Pancreas (tissue), 10 donors: ENCODE data around the gene MYO6. TPM values are rescaled to one million over a fixed set of nuclear protein-coding genes. Genes with fewer than 3 reads are reported as not detected.

Experiments used
- ATAC-seq, 4 donors: fragments of 200-7000 bp; cut with Tn5 transposase; one replicate each; pipeline versions ENCODE4 v1.8.0 to v1.9.1; 2020; ENCODE audit warnings: mild to moderate bottlenecking in 4 of 4, moderate library complexity in 4 of 4
- DNase-seq, 6 donors: peaks; one replicate each; pipeline ENCODE4 v3.0.0-alpha.2; 2020
- FAIRE-seq: peaks from 2 replicates; lab custom pipeline; 2012; peaks lifted over from hg19 to GRCh38; lab: Jason Lieb, UNC
- H3K27ac ChIP-seq, 4 donors: fragments of 200-600 bp; sonication (generic); 1 replicate in 3 of 4; 2 replicates in 1 of 4; pipeline versions ENCODE4 v1.5.0 to v1.8.0; 2020
- H3K27me3 ChIP-seq, 4 donors: fragments of 200-600 bp; one replicate each; pipeline ENCODE4 v1.8.0; 2021
- H3K36me3 ChIP-seq, 3 donors: fragments of 200-600 bp; sonication (generic) in 1 of 3; one replicate each; pipeline versions ENCODE4 v1.5.0 to v1.8.0; 2020 to 2021
- H3K4me1 ChIP-seq, 3 donors: fragments of 200-600 bp; one replicate each; pipeline ENCODE4 v1.8.0; 2021
- H3K4me3 ChIP-seq, 4 donors: fragments of 200-600 bp; sonication (generic) in 2 of 4; one replicate each; pipeline versions ENCODE4 v1.5.0 to v1.8.0; 2020 to 2021
- H3K9me3 ChIP-seq, 4 donors: fragments of 200-600 bp; one replicate each; pipeline ENCODE4 v1.8.0; 2021
- CTCF ChIP-seq, 4 donors: fragments of 200-600 bp; sonication (generic) in 3 of 4; IDR thresholded peaks; one replicate each; pipeline versions ENCODE4 v1.5.0 to v1.8.0; 2021; ENCODE audit warnings: antibody characterized with exemption in 4 of 4
- WGBS, 2 donors: extraction: QIAGEN DNeasy Blood & Tissue Kit; methylation state at CpG; one replicate each; pipeline ENCODE4 v1.1.7; 2013; 5-methylcytosine and 5-hydroxymethylcytosine counted together
- intact Hi-C, 3 donors: fragments of 100-400 bp; cut with DNase I; formaldehyde crosslinking; loops; one replicate each; pipeline versions ENCODE4 v1.11.1 to v1.14.2; 2022
- polyA plus RNA-seq, 2 donors: library from polyadenylated mRNA; stranded (reverse); fragments of 200-250 nt; gene quantifications; one replicate each; pipeline ENCODE4 v1.2.3, GENCODE V29; 2013
- total RNA-seq, 6 donors: library from RNA; stranded (reverse); fragmentation: NEBNext Ultra II Directional in 4 of 6; extraction: Animal tissue kit (Norgen Biotek cat#: 25700) in 4 of 6; gene quantifications; one replicate each; pipeline versions ENCODE4 v1.2.1 to v1.2.4, GENCODE V29; 2021 to 2023
- donor health status: healthy with polysubstance abuse.
- donor health status: DM: no; HTN: no; CAD: no; lungs with moderate emphysema.
- donor health status: DM: no; HTN: no; CAD: no.
- donor health status: control.
- donor health status: control.
- donor health status: Bipolar disorder and iron deficiency.
- donor health status: DM: yes; HTN: yes; CAD: no.
- donor health status: DM: no; HTN: no; CAD: no.
- donor health status: DM: no; HTN: no; CAD: no.
- donor health status: DM: yes; HTN: yes; CAD: no.

The MYO6 gene
- total and polyA plus RNA-seq, 8 donors: 16.4 to 47.6 (median 19.6) TPM

- intact Hi-C loops: no loop called here
- ATAC-seq (no peak), FAIRE-seq (no peak), DNase-seq (no peak)
- TF ChIP-seq CTCF (IDR thresholded peaks at IDR 0.05): no peak
- H3K4me3 ChIP-seq: no peak overlapping the region
- no peaks in the 10 kb centered on the region for H3K27me3 ChIP-seq
- no peaks in the 10 kb centered on the region for H3K9me3 ChIP-seq
- no peaks in the 10 kb centered on the region for H3K36me3 ChIP-seq
- 7 to 9% methylated on average over 2 of the region's 2 CpGs for WGBS, 2 donors
- H3K4me1 ChIP-seq: peaks cover 0 to 14% (median 9%) of the 10 kb centered on the region in 3 donors
- no peak overlapping the region for H3K27ac ChIP-seq
Measured at GRCh38 chr6:75746221-75746620, 2.8 kb upstream of the MYO6 start.

DNA sequence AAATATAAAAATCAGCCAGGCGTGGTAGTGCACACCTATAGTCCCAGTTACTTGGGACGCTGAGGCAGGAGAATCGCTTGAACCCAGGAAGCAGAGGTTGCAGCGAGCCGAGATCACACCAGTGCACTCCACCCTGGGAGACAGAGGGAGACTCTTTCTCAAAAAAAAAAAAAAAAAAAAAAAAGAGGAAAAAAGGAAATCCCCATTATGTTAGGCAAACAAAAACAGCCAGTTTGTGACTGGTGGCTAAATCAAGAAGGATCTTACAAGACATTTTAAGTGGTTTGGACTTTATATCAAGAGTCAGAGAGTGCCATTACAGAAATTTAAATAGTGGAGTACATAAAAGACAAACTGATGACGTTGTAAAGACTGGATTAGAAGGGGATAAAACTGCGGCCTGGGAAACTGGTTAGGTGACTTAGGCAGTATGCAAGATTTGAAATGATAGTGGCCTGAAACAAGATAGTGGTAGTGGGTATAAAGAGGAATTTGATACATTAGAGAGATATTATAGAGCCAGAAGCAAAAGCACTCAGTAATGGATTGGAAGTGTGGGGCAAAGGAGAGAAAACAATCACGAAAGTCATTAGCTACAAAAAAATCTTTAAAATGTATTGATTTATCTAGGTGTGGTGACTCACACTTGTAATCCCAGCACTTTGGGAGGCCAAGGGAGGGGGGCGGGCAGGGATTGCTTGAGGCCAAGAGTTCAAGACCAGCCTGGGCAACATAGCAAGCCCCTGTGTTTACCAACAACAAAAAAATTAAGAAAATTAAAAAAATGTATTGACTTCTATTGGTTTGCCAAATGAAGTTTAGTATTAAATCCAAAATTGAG lies 1.7 kb upstream of the MYO6 start:
- DNase-seq (no peak), ATAC-seq (no peak), FAIRE-seq (no peak)
- no peaks in the 10 kb centered on the region for H3K9me3 ChIP-seq
- WGBS, 2 donors: 67 to 76% methylated on average over 9 of the region's 9 CpGs
- no peak overlapping the region for H3K4me3 ChIP-seq
- H3K27ac ChIP-seq: peak overlapping the region in 2 of 4 donors; percentile 27 to 28
- H3K36me3 ChIP-seq: no peaks in the 10 kb centered on the region
- intact Hi-C loops: no loop called here
- H3K27me3 ChIP-seq: no peaks in the 10 kb centered on the region
- no peak for TF ChIP-seq CTCF (IDR thresholded peaks at IDR 0.05)
- H3K4me1 ChIP-seq: peaks cover 0 to 25% (median 14%) of the 10 kb centered on the region in 3 donors

DNA sequence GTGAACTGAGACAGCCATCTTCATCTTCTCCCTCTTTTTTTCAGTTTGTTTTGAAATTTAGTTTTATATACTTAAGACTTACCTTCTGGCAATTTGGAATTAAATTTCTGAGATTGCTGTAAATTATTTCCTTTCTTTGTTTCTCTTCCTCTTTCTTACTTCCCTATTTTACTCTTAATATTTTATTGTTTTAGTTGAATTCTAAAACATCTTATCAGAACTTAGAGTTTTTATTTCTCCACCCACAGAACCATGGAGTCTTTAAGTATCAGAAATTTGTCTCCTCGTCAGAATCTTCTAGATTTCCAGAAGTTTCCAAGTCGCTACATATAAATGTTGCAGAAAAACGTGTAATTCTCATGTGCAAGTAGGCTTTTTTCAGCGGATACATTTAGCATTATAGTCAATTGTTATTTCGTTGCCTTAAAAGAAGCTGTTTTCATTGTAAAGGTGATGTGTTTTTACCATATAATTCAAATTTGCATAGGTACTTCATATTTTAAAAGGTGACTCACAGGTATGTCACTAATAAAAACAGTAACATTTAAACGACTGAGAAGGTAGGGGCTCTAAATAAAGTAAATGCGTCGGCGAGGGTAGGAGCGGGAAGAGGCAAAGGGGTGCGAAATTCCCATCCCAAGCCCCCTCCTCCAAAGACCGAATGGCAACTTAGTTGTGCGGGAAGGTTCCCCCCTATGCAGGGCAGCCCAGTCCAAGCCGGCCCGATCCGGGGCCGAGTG lies 866 bp upstream of the MYO6 start:
- no peak for DNase-seq
- intact Hi-C loops: no loop called here
- H3K4me1 ChIP-seq: peaks cover 0 to 32% (median 16%) of the 10 kb centered on the region in 3 donors
- 14 to 16% methylated on average over 17 of the region's 17 CpGs for WGBS, 2 donors
- no peak for FAIRE-seq
- ATAC-seq: peak; percentile 38 to 68 (median 59)
- H3K9me3 ChIP-seq: no peaks in the 10 kb centered on the region
- no peaks in the 10 kb centered on the region for H3K27me3 ChIP-seq
- H3K27ac ChIP-seq: peak overlapping the region; percentile 85 to 95 (median 89)
- H3K36me3 ChIP-seq: no peaks in the 10 kb centered on the region
- H3K4me3 ChIP-seq: peak overlapping the region; percentile 36 to 91 (median 79)
- no peak for TF ChIP-seq CTCF (IDR thresholded peaks at IDR 0.05)

DNA sequence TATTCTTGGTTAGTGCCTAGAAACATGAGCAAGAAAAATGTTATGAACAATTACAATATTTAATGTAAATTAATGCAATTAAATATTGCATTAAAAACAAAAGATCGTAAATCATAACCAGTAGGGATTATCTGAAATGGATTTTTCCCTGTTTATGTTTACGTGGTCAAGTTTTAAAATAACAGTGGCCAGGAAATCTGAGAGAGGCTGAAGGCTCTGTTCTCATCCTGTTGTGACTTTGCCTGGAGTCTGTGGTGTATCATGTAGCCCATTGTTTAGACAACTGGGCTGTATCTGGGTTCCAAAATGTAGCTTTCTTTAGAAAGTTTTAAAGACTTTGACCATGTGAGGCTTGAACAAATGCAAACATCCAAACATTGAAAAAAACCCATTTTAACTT lies 2.4 kb downstream of the MYO6 start:
- Histone ChIP-seq H3K4me1 (peaks cover 0 to 32% (median 16%) of the 10 kb centered on the region in 3 donors), H3K36me3 (no peaks in the 10 kb centered on the region), H3K27me3 (no peaks in the 10 kb centered on the region), H3K27ac (no peak overlapping the region), H3K4me3 (no peak overlapping the region), H3K9me3 (no peaks in the 10 kb centered on the region)
- DNase-seq (no peak), FAIRE-seq (no peak), ATAC-seq (no peak)
- no peak for TF ChIP-seq CTCF (IDR thresholded peaks at IDR 0.05)
- intact Hi-C loops: no loop called here
- WGBS, 2 donors: 71 to 79% methylated on average over 2 of the region's 2 CpGs
